HG02678 (cell line): ENCODE data around the gene JSRP1.
A peak's percentile ranks its signal among the peaks of the same experiment; 100 is the strongest.

ENCODE experiments used
- ATAC-seq: cut with Tn5 transposase; IDR thresholded peaks from one replicate; pipeline ENCODE4 v1.9.1; 2021; ENCODE audit warnings: mild to moderate bottlenecking, moderate library complexity; ENCODE audit not compliant: unreplicated experiment

JSRP1 gene

GRCh38 chr19:2247433-2248101 lies 8.7 kb downstream of the JSRP1 start:
- ATAC-seq = no peak

GRCh38 chr19:2246801-2247361 lies 9.3 kb downstream of the JSRP1 start:
- ATAC-seq = no peak

- ATAC-seq = no peak
Measured at GRCh38 chr19:2246014-2246620, 10.1 kb downstream of the JSRP1 start.

- no peak for ATAC-seq
Measured at GRCh38 chr19:2245273-2245672, 10.9 kb downstream of the JSRP1 start.

GRCh38 chr19:2244486-2244885 lies 11.7 kb downstream of the JSRP1 start:
- ATAC-seq = no peak

- ATAC-seq = no peak
Measured at GRCh38 chr19:2244125-2244411, 12.1 kb downstream of the JSRP1 start.

- no peak for ATAC-seq
Measured at GRCh38 chr19:2243274-2244124, 12.7 kb downstream of the JSRP1 start.

GRCh38 chr19:2242816-2243215 lies 13.4 kb downstream of the JSRP1 start:
- ATAC-seq = no peak

GRCh38 chr19:2242092-2242537 lies 14.1 kb downstream of the JSRP1 start:
- no peak for ATAC-seq

- no peak for ATAC-seq
Measured at GRCh38 chr19:2240881-2241760, 15.1 kb downstream of the JSRP1 start.

- no peak for ATAC-seq
Measured at GRCh38 chr19:2239771-2240770, 16.1 kb downstream of the JSRP1 start.

- no peak for ATAC-seq
Measured at GRCh38 chr19:2239173-2239572, 17.0 kb downstream of the JSRP1 start.

- ATAC-seq = no peak
Measured at GRCh38 chr19:2237869-2238153, 18.4 kb downstream of the JSRP1 start.

- ATAC-seq = no peak
Measured at GRCh38 chr19:2237051-2237868, 19.0 kb downstream of the JSRP1 start.

- ATAC-seq = peak; percentile 74
Measured at GRCh38 chr19:2236314-2237050, 19.7 kb downstream of the JSRP1 start, which contains the start of the genes PLEKHJ1 and SF3A2. TSS of gene PLEKHJ1 (minus strand) at chr19:2236329. CDS start at chr19:2236248, 81 bp downstream. TSS of gene SF3A2 (plus strand) at chr19:2236824. CDS start at chr19:2243419, 6,595 bp downstream.

GRCh38 chr19:2236064-2236313 lies 20.2 kb downstream of the JSRP1 start:
- peak; percentile 15 for ATAC-seq

GRCh38 chr19:2235381-2236063 lies 20.7 kb downstream of the JSRP1 start:
- ATAC-seq = peak; percentile 6

- no peak for ATAC-seq
Measured at GRCh38 chr19:2234996-2235380, 21.2 kb downstream of the JSRP1 start.
